ENCODE data around the gene DYSF.

- TF ChIP-seq, protein P1, sequence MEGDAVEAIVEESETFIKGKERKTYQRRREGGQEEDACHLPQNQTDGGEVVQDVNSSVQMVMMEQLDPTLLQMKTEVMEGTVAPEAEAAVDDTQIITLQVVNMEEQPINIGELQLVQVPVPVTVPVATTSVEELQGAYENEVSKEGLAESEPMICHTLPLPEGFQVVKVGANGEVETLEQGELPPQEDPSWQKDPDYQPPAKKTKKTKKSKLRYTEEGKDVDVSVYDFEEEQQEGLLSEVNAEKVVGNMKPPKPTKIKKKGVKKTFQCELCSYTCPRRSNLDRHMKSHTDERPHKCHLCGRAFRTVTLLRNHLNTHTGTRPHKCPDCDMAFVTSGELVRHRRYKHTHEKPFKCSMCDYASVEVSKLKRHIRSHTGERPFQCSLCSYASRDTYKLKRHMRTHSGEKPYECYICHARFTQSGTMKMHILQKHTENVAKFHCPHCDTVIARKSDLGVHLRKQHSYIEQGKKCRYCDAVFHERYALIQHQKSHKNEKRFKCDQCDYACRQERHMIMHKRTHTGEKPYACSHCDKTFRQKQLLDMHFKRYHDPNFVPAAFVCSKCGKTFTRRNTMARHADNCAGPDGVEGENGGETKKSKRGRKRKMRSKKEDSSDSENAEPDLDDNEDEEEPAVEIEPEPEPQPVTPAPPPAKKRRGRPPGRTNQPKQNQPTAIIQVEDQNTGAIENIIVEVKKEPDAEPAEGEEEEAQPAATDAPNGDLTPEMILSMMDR (IDR thresholded peaks at IDR 0.05; ENCODE audit: extremely low read depth in 1 of 2, insufficient read depth in 1 of 2, low read depth in 1 of 2, low read length in 2 of 2) = peak; percentile 31 to 36
- TF ChIP-seq POLR2A (IDR thresholded peaks at IDR 0.05; ENCODE audit: low read depth, low read length) (no peak), JUN (IDR thresholded peaks at IDR 0.05; ENCODE audit: borderline replicate concordance, insufficient read depth, insufficient read length, low read depth) (no peak), EZH2 (IDR thresholded peaks at IDR 0.05; ENCODE audit: borderline replicate concordance, low read depth, low read length, severe bottlenecking) (no peak), POLR2AphosphoS5 (IDR thresholded peaks at IDR 0.05; ENCODE audit: insufficient read depth, low read depth, low read length) (no peak), GATA2 (IDR thresholded peaks at IDR 0.05; ENCODE audit: insufficient read depth, insufficient read length, low read depth, low read length) (peak; percentile 39)
- TF ChIP-seq, protein P2, sequence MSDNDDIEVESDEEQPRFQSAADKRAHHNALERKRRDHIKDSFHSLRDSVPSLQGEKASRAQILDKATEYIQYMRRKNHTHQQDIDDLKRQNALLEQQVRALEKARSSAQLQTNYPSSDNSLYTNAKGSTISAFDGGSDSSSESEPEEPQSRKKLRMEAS (IDR thresholded peaks at IDR 0.05; ENCODE audit: insufficient read depth, insufficient read length) = no peak
These were observed 796 bp upstream of the DYSF start for GRCh38 chr2:71452565-71452964.

Measured in endothelial cell of umbilical vein (primary cell).